Caki2 (cell line): Measurements from ENCODE around the gene MORN1. TPM values are rescaled to one million over a fixed set of nuclear protein-coding genes. Genes with fewer than 3 reads are reported as not detected.
"Not testable (repeated sequence)": the region's sequence is repeated elsewhere in the genome, so short reads cannot be mapped to it uniquely, and the experiment has no call there.

ENCODE experiments used
- DNase-seq: peaks from one replicate; pipeline ENCODE4 v3.0.0-alpha.2; 2015; ENCODE audit warnings: low read depth
- in situ Hi-C: cut with HindIII; loops from 2 replicates; pipeline ENCODE4 v1.10.0; 2016; ENCODE audit warnings: low sequenced_read_pairs, low pct_unique_long_range_greater_than_20kb, mixed read lengths
- total RNA-seq: library from RNA; depleted of rRNA; stranded (reverse); fragments of >200 nt; shearing (Covaris generic); gene quantifications from 2 replicates; pipeline ENCODE4 v1.2.3, GENCODE V29; 2014; ENCODE audit warnings: low replicate concordance

MORN1 gene
- total RNA-seq, 1 experiment from 2014 or later: 20.3 TPM

- DNase-seq: no peak
- in situ Hi-C loops: no loop called here
These were observed 84.2 kb downstream of the MORN1 start for GRCh38 chr1:2307064-2307605.

GRCh38 chr1:2306151-2306978 is 85.0 kb downstream of the MORN1 start:
- in situ Hi-C loops: no loop called here
- DNase-seq: no peak

DNA sequence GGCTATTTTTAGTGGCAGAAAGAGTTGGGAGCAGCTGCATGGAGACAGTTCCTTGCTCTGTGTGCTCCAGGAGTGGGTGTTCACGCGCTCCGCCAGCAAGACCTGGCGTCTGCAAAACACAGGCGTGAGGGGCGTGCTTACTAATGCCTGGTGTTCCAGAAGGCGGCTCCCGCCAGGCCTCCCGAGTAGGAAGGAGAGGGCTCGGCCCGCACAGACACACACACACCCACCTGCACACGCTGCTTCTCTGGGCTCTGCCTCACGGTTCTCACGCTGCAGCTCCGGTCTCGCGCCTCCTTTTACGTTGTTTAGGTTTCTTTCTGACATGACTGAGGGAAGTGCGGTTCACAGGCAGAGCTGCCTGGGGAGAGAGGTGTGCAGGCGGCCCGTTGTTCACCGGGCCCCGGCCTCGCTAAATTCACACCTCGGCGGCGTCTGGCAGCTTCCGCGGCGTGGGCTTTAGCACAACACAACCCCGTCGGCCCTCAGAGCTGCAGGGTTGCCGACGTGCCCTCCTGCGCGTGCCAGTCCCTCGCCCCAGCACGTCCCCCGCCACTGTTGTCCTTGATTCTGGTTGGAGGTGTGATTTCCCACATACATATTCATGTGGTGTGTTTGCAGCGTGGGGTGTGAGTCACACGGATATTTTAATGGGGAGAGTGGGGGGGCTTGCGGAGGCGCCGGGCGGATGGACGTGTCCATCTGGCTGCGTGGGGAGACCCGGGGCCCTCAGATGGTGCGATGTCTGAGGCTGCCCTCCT is 86.3 kb downstream of the MORN1 start:
- in situ Hi-C loops: no loop called here
- no peak for DNase-seq

DNA sequence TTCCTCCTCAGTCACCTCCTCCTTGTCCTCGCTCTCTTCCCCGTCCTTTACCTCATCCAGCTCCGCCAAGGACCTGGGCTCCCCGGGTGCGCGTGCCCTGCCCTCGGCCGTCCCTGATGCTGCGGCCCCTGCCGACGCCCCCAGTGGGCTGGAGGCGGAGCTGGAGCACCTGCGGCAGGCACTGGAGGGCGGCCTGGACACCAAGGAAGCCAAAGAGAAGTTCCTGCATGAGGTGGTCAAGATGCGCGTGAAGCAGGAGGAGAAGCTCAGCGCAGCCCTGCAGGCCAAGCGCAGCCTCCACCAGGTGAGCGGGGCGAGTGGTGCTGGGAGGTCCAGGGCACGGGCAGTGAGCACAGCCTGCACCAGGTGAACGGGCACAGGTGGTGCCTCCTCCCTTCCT is 87.1 kb downstream of the MORN1 start:
- DNase-seq: no peak
- in situ Hi-C loops: no loop called here

DNA sequence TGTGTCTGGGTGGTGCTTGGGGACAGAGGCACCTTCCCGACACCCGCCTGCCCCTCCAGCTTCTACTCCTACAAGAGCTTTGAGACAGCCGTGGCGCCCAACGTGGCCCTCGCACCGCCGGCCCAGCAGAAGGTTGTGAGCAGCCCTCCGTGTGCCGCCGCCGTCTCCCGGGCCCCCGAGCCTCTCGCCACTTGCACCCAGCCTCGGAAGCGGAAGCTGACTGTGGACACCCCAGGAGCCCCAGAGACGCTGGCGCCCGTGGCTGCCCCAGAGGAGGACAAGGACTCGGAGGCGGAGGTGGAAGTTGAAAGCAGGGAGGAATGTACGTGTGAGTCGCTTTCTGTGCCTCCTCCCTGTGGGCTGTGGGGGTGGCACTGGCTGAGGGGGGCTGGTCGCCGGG is 87.6 kb downstream of the MORN1 start:
- no peak for DNase-seq
- in situ Hi-C loops: no loop called here

DNA sequence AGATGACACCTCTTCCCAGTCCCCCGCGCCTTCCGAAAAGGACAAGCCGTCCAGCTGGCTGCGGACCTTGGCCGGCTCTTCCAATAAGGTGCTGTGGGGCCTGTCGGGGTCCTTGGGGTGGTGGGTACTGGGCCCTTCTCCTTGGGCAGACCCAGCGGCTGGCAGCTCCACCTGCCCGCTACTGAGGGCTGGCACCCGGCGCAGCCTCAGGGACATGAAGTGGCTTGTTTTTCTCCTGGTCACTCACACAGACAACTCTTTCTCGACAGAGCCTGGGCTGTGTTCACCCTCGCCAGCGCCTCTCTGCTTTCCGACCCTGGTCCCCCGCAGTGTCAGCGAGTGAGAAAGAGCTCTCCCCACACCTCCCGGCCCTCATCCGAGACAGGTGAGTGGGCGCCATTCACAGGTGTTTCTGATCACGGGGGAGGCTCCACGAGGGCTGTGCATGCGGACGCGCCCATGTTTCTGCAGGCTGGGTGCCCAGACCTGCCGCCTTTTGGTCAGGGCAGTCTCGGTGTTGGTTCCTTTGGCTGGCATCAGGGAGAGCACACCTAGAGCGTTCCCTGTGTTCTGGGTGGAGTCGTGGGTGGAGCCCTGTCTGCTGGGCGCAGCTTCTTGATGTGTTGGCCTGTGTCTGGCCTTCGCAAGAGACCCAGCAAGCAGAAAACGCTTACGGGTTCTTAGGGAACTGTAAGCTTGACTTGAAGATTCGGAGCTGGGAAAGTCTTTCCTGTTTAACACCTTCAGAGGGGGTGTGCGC is 88.2 kb downstream of the MORN1 start:
- DNase-seq: no peak
- in situ Hi-C loops: no loop called here

DNA sequence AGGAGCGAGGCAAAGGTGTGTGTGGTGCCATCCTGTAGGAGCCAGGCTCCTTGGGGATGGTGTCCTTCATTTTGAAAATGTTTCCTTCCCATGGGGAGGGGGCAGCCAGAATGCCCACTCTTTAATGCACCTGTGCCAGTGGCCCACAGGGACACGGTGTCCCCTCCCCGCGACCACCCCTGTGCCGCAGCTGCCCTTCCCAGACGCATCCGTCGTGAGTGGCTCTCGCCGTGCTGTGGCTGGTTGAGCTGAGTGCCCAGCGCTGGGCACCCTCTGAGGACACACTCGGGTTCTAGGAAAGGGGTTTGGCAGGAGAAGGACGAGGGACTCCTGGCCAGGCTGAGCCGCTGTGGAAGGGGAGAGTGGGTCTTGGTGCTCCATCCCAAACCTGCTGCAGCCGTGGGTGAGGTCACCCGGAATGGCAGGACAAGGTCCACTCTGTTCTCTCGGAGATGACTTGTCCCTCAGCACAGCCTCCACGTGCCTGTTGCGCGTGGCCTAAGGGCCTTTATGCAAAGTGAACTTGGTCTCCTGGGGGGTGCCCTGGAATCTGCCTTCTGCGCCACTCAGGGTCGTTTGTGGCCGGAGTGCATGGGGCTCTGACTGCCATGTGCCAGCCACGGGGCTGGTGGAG is 88.9 kb downstream of the MORN1 start:
- DNase-seq: no peak
- in situ Hi-C loops: no loop called here

DNA sequence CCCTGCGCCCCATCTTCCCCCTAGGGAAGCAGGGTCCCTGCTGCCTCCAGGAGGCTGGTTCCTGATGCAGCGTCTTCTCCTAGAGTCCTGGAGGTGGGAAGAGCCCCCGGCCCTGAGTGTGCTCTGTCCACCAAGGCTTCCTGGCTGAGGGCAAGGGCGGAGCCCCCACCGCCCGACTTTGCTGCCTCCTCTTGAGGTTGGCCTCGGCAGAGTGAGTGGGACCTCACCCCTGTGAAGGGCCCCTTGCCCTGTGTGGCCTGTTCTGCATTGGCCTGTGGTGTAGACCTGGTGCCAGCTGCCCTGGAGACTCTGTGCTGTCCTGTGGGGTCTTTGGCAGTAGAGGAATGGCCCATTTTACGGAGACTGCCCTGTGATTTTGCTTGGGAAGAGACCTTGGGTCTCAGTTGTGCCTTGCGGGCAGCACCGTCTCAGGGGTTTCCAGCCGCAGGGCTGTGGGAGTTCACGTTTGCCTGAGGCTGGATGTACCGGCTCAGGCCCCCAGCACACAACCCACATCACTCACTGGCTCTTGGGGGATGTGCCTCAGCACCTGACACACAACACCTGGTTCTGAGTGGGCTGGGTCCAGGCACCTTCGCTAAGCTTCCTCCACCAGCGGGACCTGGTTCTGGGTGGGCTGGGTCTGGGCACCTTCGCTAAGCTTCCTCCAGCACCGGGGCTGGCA is 89.6 kb downstream of the MORN1 start:
- in situ Hi-C loops: no loop called here
- no peak for DNase-seq

GRCh38 chr1:2300851-2301606 is 90.3 kb downstream of the MORN1 start:
- in situ Hi-C loops: no loop called here
- no peak for DNase-seq

- in situ Hi-C loops: no loop called here
- DNase-seq: no peak
These were observed 91.2 kb downstream of the MORN1 start for GRCh38 chr1:2300004-2300771.

- in situ Hi-C loops: no loop called here
- DNase-seq: no peak
These were observed 92.2 kb downstream of the MORN1 start for GRCh38 chr1:2299131-2299627.

- in situ Hi-C loops: no loop called here
- DNase-seq: no peak
These were observed 92.7 kb downstream of the MORN1 start for GRCh38 chr1:2298685-2299084.

- no peak for DNase-seq
- in situ Hi-C loops: no loop called here
These were observed 93.9 kb downstream of the MORN1 start for GRCh38 chr1:2297246-2298011.

GRCh38 chr1:2296614-2297013 is 94.7 kb downstream of the MORN1 start:
- no peak for DNase-seq
- in situ Hi-C loops: no loop called here

- in situ Hi-C loops, DNase-seq: not testable (repeated sequence)
These were observed 95.1 kb downstream of the MORN1 start for GRCh38 chr1:2296211-2296610.

- in situ Hi-C loops: no loop called here
- no peak for DNase-seq
These were observed 95.8 kb downstream of the MORN1 start for GRCh38 chr1:2295526-2295925.
